Osteocyte (in vitro differentiated cells): Measurements from ENCODE around the gene RBM38. TPM values are rescaled to one million over a fixed set of nuclear protein-coding genes. Genes with fewer than 3 reads are reported as not detected.

Source experiments
- DNase-seq: peaks from one replicate; pipeline ENCODE4 v3.0.0; 2021; ENCODE audit warnings: mixed read lengths; ENCODE audit not compliant: unreplicated experiment; ENCODE audit errors: extremely low spot score
- H3K27ac Mint-ChIP-seq: one replicate; pipeline ENCODE4 v1.8.0; 2021; ENCODE audit warnings: mild to moderate bottlenecking, mixed read lengths; ENCODE audit not compliant: unreplicated experiment
- H3K27me3 Mint-ChIP-seq: one replicate; pipeline ENCODE4 v1.8.0; 2021; ENCODE audit warnings: mixed read lengths; ENCODE audit not compliant: unreplicated experiment
- H3K36me3 Mint-ChIP-seq: one replicate; pipeline ENCODE4 v1.8.0; 2021; ENCODE audit warnings: mixed read lengths; ENCODE audit not compliant: unreplicated experiment
- H3K4me1 Mint-ChIP-seq: one replicate; pipeline ENCODE4 v1.8.0; 2021; ENCODE audit warnings: mixed read lengths; ENCODE audit not compliant: unreplicated experiment
- H3K4me3 Mint-ChIP-seq: one replicate; pipeline ENCODE4 v1.8.0; 2021; ENCODE audit warnings: mild to moderate bottlenecking, moderate library complexity, mixed read lengths; ENCODE audit not compliant: unreplicated experiment
- H3K9me3 Mint-ChIP-seq: one replicate; pipeline ENCODE4 v1.8.0; 2021; ENCODE audit warnings: mixed read lengths; ENCODE audit not compliant: unreplicated experiment
- total RNA-seq: library from RNA; stranded (reverse); gene quantifications from 2 replicates; pipeline ENCODE4 v1.2.1, GENCODE V29; 2021
- TF ChIP-seq, protein P1 (sequence below): fragments of 200-600 bp; sonication (generic); IDR thresholded peaks from 2 replicates; pipeline ENCODE4 v1.5.0; 2021; ENCODE audit warnings: antibody characterized with exemption, mild to moderate bottlenecking, moderate library complexity

RBM38 gene
- total RNA-seq, 1 donor from 2014 or later = 18.8 TPM

DNA sequence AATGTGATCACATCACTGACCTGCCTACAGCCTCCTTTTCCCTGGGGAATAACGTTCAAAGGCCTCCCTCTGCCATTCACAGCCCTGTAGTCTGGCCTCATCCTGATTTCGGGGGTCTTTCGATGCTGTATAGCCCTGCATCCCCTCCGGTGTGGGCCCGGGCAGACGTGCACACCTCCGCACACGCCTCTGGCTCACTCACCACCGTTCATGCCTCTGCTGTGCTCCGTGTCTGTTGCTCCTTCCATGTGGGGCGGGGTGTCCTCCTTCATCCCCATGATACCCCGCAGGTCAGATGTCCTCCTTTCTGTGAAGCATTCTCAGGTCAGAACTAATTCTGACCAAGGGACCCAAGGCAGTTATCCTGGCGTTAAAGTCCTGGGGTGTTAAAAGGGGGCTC lies 13.8 kb upstream of the RBM38 start:
- Mint-ChIP-seq H3K4me1 (no peaks in the 10 kb centered on the region), H3K9me3 (no peaks in the 10 kb centered on the region), H3K36me3 (peaks cover 29% of the 10 kb centered on the region), H3K4me3 (no peak overlapping the region), H3K27ac (no peak overlapping the region), H3K27me3 (no peaks in the 10 kb centered on the region)
- DNase-seq = no peak
- TF ChIP-seq, protein P1, sequence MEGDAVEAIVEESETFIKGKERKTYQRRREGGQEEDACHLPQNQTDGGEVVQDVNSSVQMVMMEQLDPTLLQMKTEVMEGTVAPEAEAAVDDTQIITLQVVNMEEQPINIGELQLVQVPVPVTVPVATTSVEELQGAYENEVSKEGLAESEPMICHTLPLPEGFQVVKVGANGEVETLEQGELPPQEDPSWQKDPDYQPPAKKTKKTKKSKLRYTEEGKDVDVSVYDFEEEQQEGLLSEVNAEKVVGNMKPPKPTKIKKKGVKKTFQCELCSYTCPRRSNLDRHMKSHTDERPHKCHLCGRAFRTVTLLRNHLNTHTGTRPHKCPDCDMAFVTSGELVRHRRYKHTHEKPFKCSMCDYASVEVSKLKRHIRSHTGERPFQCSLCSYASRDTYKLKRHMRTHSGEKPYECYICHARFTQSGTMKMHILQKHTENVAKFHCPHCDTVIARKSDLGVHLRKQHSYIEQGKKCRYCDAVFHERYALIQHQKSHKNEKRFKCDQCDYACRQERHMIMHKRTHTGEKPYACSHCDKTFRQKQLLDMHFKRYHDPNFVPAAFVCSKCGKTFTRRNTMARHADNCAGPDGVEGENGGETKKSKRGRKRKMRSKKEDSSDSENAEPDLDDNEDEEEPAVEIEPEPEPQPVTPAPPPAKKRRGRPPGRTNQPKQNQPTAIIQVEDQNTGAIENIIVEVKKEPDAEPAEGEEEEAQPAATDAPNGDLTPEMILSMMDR = no peak

DNA sequence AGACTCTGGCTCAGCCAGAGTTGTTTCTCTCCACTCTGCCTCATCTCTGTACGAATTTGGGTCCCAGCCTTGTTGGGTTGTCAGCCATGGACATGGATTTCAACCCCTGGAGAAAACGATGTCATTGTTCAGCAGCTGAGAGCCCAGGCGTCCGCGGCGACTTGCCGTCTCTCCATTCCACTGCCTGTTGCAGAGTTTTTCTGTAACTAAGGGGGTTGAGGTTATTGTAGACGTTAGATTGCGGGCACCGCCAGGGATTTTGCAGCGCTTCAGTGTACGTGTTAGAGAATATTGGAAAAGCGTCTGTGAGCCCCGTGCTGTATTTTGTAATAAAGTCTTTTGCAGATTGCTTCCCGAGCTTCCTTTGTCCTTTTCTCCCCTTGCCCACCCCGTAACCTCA lies 13.1 kb upstream of the RBM38 start:
- H3K4me3 Mint-ChIP-seq = no peak overlapping the region
- no peak overlapping the region for H3K27ac Mint-ChIP-seq
- TF ChIP-seq, protein P1 = no peak

DNA sequence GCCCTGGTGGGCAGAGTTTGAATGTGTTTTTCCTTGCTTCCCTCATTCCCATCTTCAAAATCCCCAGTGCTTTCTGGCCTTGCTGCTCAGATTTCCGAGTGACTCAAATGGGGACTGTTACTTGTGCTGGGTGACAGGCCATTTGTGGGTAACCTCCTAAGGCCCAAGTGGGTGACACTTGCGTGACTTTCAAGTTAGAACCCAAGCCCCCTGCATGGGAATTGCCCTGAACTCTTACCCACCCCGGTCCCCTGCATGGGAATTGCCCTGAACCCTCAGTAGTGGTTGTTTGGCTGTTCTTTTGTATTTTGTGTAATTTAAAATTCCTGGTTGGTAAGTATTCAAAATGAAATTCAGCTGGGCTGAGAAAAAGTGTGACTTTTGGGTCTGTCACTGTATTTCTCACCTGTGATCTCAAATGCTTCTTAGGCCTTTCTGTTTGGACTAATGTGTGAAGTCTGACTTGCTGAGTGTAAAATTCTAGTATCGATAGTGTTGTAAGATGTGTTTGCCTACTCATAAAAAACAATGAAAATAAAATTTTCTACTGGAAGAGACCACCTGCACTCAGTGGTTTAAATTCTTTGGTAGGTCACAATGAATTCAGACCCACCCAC lies 12.4 kb upstream of the RBM38 start:
- H3K27ac Mint-ChIP-seq = no peak overlapping the region
- peaks cover 21% of the 10 kb centered on the region for H3K36me3 Mint-ChIP-seq
- no peaks in the 10 kb centered on the region for H3K9me3 Mint-ChIP-seq
- no peaks in the 10 kb centered on the region for H3K4me1 Mint-ChIP-seq
- no peak overlapping the region for H3K4me3 Mint-ChIP-seq
- DNase-seq = no peak
- TF ChIP-seq, protein P1 = no peak
- no peaks in the 10 kb centered on the region for H3K27me3 Mint-ChIP-seq

More for the DNA sequence above, 13.1 kb upstream of the RBM38 start:
- Mint-ChIP-seq H3K4me1 (no peaks in the 10 kb centered on the region), H3K9me3 (no peaks in the 10 kb centered on the region), H3K36me3 (peaks cover 27% of the 10 kb centered on the region), H3K27me3 (no peaks in the 10 kb centered on the region)
- no peak for DNase-seq

DNA sequence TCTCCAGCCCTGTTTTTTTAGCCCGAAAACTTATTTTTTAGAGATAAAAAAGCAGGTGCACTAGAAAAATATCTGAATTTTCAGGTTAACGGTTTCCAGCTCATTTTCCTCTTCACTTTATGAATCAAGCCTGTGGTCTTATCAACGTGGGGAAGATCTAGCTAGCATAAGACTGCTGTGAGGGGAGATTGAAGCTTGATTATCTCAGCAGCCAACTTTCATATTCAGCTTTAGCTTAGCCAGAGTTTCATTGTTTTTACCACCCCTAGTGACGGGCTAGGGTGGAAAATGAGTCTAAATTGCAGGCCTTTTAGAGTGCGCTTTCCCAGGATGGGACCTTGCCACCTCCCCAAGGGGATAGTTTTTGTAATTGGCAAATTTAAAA lies 11.9 kb upstream of the RBM38 start:
- DNase-seq = no peak
- TF ChIP-seq, protein P1 = no peak
- no peaks in the 10 kb centered on the region for H3K4me1 Mint-ChIP-seq
- no peak overlapping the region for H3K27ac Mint-ChIP-seq
- peaks cover 18% of the 10 kb centered on the region for H3K36me3 Mint-ChIP-seq
- no peaks in the 10 kb centered on the region for H3K27me3 Mint-ChIP-seq
- no peak overlapping the region for H3K4me3 Mint-ChIP-seq
- H3K9me3 Mint-ChIP-seq = no peaks in the 10 kb centered on the region

DNA sequence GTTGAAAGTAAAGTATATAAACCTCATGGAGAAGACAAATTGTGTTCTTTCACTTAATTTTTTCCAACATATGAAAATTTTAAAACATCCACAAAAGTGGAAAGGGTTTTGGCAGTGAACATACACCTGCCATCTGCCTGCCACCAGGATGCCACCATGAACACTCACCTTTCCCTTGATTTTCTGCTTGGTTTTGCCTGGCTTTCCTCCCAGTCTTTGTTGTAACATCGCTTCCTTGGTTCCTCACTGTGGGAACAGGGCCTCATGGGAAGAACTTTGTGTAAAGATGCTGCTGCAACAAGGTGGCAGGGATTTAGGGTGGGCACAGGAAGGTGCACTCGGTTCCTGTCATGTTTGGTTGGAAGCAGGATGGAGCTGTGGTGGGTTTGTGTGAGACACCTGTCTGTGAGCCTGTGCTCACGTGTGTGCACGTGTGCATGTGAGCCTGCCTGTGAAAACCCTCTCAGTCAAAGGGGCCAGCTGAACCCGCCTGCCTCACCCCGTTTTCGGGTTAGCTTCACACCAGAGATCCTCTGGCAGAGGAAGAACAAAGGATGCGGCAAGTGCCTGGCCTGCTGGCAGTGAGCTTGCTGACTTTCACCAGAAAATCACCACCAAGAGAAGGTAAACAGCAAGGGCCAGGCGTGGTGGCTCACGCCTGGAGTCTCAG lies 11.0 kb upstream of the RBM38 start:
- TF ChIP-seq, protein P1 = no peak
- no peaks in the 10 kb centered on the region for H3K9me3 Mint-ChIP-seq
- no peaks in the 10 kb centered on the region for H3K4me1 Mint-ChIP-seq
- no peak for DNase-seq
- peaks cover 16% of the 10 kb centered on the region for H3K36me3 Mint-ChIP-seq
- H3K27ac Mint-ChIP-seq = no peak overlapping the region
- no peak overlapping the region for H3K4me3 Mint-ChIP-seq
- H3K27me3 Mint-ChIP-seq = no peaks in the 10 kb centered on the region
